DMS 273 (cell line): ENCODE results near the gene SMIM12.

ENCODE experiments used
- DNase-seq: peaks from one replicate; lab custom pipeline; 2025; ENCODE audit not compliant: unreplicated experiment; lab: John Stamatoyannopoulos, UW

The SMIM12 gene

DNA sequence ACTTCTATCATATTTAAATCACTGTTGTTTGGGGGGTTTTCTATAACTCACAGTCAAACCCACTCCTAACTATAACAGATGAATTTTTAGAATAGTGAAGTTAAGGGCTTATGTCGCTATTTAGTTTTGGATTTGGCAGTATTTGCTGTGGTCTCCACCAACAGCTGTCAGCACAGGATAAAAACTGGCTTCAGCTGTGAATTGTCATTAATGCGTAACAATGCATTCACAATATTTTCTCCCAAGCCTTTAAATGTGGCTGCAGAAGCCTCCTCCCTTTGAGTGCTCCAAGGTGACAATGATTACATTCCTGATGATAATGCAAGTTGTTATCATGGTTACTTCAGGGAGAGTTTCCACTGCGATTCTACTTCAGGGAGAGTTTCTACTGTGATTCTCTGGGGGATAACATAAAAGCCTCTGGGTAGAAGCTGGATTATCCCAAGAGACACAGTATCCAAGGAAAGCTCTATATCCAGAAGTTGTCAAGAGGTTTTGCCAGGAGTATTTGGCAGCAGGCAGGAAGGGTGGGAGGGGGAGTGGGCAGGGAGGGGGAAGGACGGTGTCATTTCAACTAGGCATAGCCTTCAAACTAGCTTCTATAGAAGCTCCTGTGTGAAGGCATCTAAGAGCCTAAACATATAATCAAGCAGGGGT lies 14.9 kb upstream of the SMIM12 start:
- peak; percentile 27 for DNase-seq

DNA sequence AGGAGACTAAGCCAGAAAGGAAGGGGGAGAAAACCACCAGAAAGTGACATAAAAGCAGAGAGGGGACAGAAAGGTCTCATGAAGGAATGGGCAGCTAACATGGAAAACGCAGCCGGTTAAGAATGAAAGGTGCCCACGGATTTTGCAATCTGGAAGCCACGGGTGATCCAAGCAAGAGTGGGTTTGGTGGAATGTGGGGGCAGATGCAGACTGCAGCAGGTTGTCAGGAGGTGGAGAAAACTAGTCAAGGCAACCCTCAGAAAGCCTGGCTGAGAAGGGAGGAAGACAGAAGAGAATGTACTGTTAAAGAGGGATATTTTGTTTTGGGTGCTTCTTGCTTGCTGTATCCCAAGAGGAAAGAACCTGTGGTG lies 12.6 kb upstream of the SMIM12 start:
- DNase-seq = no peak

DNA sequence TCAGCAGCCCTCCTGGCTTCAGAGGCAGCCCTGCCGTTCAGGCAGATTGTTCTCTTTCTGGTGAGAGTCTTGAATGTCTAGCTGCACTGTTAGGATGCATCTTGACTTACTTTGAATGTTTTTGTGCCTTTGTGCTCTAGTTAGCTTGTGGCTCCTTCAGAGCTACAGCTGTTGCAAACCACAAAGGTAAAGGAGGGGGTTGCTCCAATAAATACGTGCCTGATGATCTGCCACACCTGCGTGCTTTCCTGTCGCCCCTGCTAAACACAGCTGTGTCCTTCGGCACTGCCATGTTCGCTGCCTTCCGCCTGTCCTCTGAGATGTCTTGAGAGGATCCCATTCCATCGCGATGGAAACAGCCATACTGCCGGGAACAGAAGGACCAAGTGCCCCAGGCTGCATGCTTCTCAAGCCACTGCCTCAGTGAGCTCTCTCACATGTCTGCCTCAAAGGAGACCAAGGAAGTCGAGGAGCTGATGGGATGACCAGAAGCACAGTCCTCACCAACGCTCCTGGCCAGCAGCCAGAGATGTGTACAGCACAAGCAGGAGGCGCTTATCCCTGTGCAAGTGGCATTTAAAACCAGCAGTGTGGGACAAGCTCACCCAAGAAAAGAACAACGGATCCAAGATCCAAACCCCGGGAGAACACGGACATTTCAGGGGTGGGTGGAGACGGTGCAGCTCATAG lies 12.0 kb upstream of the SMIM12 start:
- no peak for DNase-seq

DNA sequence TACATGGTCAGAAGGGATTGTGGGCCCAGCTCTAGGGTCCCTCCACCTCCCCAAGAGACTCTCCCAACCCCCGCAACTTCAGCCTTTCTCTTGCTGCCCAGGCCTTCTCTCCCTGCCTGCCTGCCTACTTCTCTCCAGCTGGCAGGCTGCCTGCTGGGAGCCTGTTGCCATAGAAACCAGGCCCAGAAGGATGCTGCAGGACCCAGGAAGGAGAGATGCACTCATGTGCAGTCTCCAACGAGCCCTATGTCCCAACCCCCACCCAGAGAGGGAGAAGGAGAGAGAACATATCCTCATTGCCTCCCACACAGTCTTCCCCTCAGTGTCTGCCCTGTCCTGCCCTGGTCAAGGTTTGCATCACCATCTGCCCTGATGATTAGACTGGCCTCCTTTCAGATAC lies 10.8 kb upstream of the SMIM12 start:
- peak; percentile 54 for DNase-seq

DNA sequence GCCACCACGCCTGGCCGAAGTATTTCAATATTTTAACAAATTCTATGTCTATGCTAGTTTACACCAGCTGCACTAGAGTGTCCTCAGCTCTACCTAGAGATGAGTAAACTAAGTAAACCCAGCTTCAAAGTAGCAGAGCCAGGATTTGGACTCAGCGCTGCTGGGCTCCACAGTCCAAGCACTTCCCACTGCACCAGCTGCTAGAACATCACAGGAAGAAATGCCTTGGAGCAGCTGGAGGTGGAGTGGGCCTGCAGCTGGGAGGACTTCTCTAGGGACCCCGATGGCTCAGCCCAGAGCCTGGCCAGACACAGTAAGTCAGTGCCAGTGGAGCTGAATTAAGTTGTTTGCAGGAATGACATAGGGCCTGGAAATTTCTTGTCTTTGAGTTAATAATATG lies 10.2 kb upstream of the SMIM12 start:
- DNase-seq = no peak

DNA sequence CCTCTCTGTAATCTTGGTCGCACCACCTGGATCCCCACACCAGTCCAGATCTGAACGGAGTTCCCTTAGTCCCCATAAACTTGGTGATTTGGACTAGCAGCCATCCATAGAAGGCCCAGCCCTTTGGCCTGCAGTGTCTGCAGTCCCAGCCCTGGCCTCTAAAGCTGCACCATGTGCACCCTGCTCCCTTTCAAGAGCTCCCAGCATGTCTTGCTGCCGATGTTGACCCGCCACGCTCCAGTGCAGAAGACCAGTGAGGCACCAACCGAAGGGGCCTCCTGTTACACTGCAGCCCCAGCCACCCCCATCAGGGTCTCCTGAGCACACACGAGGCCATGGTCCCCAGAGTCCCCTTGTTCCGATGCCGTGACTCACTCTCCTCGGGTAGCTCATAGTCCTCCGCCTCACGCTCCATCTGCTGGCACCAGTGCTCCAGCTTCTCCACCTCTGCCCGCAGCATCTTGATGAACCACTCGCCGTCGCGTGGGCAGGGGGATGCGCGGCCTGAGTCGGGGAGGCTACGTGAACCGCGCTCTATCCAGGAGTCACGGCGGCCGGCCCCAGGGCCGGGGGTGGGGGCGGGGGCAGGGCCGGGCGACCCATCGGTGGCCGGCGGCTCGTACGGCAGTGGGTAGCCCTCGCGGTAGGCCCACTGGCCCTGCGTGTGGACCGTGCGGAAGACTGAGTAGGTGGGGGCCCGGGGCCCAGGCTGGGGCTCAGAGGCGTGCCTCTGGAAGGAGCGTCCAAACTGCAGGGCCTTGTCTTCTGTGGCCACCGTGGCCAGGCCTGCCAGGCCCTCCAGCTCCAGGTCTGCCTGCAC lies 8.9 kb upstream of the SMIM12 start:
- no peak for DNase-seq

DNA sequence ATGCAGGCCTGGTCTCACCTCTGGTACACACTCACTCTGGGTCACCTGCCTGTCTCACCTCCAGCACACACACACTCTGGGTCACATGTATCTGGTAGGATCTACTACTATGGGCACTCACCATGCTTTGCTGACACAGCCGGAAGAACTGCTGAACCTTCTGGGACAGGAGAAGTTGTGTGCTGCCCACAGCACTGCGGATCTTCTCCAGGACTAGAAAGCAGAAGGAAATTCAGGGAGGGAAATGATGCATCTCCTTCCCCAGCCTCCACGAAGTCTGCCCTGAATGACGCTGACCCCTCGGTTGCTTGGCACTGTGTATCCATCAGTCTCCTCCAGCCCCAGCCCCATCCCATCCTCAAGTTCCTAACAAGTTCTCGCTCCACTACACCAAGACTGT lies 7.9 kb upstream of the SMIM12 start:
- DNase-seq = no peak

DNA sequence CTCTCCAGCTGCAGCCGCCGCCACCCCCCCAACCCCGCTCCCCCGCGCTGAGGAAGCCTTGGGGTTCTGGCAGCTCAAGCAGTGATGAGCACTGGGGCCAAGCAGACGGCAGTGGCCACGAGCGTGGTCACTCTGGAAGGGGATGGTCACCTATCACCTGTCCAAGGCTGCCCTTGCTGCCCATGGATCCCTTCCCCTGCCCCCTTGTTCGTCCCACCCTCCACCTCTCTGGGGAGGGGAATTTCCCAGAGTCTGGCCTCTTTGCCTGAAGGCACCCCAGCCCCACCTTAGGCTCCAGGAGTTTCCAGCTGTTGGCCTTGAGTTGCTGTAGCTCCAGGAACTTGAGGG lies 7.2 kb upstream of the SMIM12 start:
- no peak for DNase-seq

DNA sequence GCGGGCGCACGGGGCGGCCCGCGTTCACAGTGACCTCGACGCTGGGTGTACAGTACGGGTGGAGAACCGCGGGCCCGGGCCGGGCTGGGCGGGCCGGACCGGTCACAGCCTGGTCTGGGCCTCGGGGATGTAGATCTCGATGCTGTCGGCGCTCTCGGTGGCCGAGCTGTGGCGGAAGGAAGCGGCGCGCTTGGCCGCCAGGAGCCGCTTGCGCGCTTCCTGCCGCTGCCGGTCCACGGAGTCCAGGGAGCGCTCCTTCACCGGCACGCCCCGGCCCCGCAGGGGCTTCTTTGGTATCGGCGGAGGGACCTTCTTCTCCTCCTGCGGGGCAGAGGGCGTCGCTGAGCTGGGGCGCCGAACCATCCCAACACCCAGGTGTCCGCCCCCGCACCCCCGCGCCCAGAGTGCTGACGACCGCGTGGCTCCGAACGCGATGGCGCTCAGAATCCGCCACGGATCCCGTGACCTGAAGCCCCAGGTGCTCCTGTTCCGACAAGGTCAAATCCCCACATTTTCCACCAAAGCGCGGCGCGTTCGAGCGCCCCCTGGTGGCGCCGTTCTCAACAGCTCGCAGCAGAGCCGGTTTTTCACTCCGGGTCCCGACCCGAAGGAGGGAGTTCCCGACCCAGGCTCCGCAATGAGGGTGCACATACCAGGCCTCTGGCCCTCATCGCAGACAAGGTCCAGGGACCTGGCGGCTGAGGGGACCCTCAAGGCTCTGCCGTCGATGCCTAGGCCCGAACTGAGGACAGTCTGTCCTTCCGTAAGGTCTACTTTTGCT lies 6.6 kb upstream of the SMIM12 start:
- DNase-seq = peak; percentile 86

DNA sequence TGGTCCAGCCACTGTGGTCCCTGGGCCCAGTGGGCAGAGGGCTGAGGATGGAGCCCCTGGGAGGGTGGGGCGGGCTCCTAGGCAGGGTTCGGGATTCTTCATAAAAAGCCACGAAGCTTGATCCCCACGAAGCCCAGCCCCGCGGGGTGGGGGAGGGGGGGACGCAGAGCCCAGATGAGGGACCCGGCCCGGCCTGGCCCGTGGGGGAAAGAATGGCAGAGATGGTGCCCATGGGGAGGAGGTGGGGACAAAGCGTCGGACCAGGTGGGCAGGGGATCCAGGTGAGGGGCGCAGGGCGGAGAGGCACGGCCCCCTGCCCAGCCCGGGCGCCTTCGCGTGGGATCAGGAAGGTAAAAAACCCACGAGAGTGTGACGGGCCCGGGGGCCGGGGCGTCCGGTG lies 6.0 kb upstream of the SMIM12 start:
- DNase-seq = no peak

DNA sequence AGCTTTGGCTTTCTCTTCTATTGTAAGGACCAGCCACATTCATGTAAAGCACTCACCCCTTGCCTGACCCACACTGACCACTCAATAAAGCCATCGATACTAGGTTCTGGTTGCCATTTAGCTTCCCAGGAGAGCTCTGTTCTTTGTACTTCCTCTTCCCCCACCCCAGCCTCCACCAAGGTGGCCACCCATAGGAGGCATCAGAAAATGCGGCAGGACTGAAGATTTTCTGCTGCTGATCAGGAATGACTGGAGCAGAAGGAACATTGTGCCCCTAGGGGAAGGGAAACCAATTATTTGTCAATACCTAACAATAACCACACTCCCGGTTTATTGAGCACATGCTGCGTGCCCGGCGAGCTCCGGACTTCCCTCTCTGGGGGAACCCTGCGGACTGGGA lies 5.2 kb upstream of the SMIM12 start:
- DNase-seq = no peak

DNA sequence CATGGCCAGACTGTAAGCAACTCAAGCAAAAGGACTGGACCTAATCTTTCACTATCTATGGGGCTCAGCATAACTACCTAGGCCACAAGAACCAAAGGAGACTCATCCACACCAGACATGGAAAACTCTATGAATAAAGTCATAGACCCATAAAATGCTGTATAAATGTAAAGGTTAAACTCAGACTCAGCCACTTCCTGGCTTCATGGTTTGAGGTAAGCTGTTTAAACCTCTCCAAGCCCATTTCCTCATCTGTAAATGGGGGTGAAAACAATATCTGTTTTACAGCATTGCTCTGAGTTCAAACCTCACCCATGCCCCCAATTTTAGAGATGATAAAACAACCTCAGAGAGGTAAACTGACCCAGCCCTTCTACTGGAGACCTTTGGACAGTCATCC lies 4.0 kb upstream of the SMIM12 start:
- DNase-seq = no peak

DNA sequence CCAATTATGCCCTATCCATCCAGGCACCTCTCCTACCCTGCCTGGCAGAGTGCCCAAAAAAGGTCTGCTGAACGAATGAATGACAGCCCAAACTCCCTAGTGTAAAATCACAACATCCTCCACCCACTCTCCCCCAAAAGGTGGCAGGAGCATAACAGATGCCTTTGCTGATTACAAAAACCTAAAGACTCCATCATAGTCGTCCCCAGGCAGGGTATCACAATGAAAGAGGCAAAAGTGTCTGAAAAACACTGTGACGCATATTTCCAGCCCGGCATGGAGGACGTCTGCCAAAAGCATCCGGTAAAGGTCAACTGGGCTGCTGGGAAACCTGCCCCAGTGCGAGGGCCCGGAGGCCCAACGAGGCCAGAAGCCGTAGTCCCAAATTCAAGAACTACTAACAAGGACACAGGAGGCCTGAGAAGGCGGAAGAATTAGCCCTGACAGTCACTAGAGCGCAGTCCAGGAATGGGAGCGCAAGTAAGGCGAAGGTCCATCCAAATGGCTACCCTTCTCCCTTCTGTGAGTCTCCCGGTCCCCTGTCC lies 576 bp downstream of the SMIM12 start:
- DNase-seq = peak; percentile 58

DNA sequence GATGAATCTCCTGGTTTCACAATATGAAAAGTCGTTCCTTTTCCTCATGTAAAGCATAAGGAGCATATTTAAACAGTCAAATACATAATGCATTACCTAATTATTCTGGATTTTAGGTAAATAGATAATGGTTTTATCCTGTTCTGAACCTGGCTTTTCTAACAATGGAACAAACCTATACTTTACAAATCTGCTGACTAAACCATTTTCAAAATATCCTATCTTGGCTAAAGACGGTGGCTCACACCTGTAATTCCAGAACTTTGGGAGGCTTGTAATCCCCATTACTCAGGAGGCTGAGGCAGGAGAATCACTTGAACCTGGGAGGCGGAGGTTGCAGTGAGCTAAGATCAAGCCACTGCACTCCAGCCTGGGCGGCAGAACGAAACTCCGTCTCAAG lies 2.9 kb downstream of the SMIM12 start:
- no peak for DNase-seq

DNA sequence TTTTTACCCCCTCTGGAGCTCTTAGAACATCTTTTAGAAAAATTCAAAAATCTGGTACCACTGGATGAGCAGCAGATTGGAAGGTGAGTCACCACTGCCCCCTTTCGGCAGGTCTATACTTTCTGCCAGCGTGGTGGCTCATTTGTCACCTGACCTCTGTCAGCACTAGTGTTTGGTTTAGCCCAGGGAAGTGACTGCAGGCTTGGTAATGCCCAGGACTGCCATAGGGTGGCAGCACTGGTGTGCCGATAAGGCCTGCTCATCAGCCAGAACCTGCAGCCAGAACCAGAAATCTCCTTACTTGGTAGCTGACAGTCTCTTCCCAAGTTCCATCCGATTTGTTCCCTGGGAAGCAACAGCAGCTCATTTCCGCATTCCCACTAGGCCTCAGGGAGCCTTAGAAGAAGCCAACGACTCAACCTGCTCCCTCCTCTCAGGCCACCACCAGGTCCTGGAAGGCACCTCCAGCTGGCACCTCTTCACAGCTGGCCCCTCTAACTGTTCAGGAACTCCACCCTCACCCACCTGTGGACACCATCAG lies 6.8 kb downstream of the SMIM12 start:
- peak; percentile 97 for DNase-seq

DNA sequence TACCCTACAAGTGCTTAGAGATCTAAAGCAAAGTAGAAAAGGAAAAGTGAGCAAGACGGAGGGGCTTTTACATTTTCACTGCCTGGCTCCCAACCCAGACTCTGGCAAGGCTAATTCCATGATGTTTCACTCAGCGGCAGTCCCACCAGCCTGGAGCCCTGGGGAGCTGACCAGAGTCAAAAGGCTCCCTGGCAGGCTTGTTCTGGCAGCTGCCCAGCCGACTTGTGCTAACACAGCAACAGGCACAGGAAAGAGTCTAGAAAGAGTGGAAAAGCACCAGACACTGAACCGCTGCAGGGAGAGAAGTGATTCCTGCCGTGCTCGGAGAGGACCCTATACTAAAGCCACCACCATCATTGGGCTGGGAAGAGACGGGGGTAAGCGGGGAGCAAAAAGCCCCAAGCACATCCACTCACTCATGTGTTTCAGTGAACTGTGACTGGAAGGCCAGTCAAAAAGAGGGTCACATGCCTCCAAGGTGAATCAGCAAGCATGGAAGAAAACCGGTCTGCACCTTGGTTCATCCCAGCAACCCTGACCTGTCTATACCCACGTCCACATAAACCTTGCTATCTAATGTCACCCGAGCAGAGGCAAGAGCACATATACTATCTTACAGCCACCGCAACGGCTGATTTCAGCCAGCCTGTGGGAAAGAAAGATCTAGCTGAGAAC lies 8.0 kb downstream of the SMIM12 start:
- DNase-seq = no peak

DNA sequence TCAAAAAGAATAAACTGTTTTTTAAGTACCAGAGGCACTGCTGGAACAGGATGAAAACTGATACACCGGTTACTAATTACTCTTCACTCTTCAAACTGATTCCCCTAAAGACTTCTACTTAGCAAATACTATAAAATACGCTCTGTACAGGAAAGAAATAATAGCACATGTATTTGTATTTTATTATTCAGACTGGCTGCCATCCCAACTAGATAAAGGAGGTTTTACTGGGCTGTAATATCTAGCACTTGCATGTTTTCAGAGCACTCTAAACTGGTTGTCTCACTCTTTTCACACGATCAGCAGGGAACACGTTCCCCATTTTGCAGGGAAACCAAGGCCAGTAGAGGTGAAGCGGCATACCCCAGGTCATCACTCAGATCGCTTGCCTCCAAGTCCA lies 9.2 kb downstream of the SMIM12 start:
- DNase-seq = no peak

DNA sequence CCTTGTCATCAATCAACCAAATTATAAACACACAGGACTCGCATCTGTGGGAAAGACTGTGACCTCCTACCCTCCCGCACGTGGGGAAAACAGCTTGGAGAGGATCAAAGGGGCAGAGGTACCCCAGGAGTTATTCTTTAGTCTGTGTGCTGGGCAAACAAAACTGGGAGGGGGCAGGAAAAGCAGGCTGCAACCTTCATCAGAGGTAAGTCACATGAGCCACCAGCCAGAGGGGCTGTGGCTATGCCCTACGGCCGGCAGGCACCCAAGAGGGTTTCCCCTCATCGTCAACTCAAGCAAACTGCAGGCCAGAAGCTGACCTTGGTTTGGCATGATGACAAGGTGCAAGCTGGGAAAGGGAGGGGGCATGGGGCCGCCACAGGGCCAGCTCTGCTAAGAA lies 12.5 kb downstream of the SMIM12 start:
- no peak for DNase-seq

DNA sequence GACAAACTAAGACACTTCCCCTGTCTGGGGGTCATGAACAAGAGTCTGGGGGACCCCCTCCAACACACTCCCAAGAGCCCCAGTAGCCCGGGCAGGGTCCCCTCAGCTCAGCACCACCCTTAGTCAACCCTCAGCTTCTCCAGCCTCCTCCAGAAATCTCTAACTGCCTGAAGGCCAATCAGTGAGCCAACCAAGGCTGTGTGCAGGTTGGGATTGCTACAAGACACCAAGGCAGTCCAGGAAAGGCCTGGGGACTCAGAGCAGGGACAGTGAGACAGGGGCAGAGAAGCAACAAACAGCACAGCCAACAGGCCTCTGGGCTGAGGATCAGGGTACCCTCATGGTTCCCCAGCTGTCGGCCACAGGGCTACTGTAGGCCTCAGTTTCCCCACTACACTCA lies 13.3 kb downstream of the SMIM12 start:
- DNase-seq = no peak

DNA sequence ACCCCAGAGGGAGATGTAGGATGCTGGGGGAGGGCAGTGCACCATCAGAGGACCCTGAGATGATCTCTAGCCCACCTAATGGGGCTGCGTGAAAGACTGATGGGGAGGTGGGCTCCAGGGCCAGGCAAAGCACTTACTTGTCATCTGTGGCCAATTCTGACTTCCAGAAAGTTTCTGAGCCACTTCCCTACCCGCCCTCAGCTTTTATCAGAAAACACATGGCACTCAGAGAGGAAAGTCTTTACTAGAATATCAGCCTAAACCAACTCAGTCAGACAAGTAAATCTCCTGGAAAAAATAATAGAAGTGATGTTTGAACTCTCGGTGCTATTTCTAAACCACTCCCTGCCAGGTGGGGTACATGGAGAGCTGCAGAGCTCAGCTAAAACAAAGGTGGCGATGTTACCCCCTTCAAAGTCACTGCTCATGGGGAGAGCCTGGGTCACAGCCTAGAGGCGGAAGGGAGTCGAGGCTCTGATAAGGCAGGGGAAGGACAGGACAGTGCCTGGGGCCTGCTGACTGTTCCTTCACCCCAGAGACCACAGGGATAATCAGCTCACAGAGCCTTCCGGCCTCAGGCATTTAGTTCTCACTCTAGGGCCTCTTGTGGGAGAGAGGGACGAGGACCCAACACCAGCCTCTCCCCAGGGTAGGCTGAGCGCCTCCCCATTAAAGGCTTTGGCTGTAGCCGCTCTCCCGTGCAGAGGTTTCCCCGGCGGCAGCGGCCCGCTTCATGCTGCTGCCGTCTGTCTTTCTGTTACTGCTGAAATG lies 14.2 kb downstream of the SMIM12 start:
- no peak for DNase-seq
